ENCODE data around the gene CPD. TPM values are rescaled to one million over a fixed set of nuclear protein-coding genes. Genes with fewer than 3 reads are reported as not detected.
A peak's percentile ranks its signal among the peaks of the same experiment; 100 is the strongest.
"Not testable (repeated sequence)": the region's sequence is repeated elsewhere in the genome, so short reads cannot be mapped to it uniquely, and the experiment has no call there.

Gene CPD
- total and polyA plus RNA-seq, 2 of the 13 experiments (the other 11 are each of a cell fraction or from before 2014, with no cell fraction given): 46.1 to 72.3 TPM

DNA sequence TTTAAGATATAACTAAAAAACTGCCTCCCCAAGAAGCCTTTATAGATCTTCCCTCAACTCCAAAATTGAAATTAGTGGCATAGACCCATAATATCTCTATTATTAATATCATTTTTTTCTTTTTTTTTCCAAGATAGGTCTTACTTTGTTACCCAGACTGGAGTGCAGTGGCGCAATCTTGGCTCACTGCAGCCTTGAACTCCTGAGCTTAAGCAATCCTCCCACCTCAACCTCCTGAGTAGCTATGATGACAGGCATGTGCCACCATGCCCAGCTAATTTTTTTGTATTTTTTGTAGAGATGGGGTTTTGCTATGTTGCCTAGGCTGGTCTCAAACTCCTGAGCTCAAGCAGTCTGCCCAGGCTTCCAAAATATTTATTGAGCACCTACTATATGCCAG, 39.3 kb downstream of the CPD start:
- H3K9ac ChIP-seq (ENCODE audit: insufficient read depth, low read depth, low read length); FAIRE-seq; H3K4me2 ChIP-seq (ENCODE audit: low read depth, low read length); H3K9me3 ChIP-seq (ENCODE audit: low read length); H3K27me3 ChIP-seq (ENCODE audit: control insufficient read depth in 1 of 2, insufficient read depth in 2 of 2, low read length in 2 of 2); CTCF ChIA-PET (ENCODE audit: low intra/inter-chr PET ratio, low total read pairs); ATAC-seq; H2AFZ ChIP-seq (ENCODE audit: low read length); in situ Hi-C loops (cut with HindIII; ENCODE audit: extremely low pct_ligation_motif_present, low pct_unique_long_range_greater_than_20kb); H3K4me3 ChIP-seq (replicated peaks in 1 of 3; ENCODE audit: insufficient read depth in 1 of 3, low read depth in 2 of 3, low read length in 3 of 3); H3K27ac ChIP-seq (ENCODE audit: extremely low read length, insufficient read depth, low read length); BruUV-seq (replicated peaks); H4K20me1 ChIP-seq (ENCODE audit: insufficient read depth, low read length): not testable (repeated sequence)
- Histone ChIP-seq H3K4me1 (ENCODE audit: insufficient read depth, low read length) (peaks cover 12% of the 10 kb centered on the region), H3K79me2 (ENCODE audit: insufficient read depth, low read length) (peaks cover 13% of the 10 kb centered on the region), H3K36me3 (replicated peaks in 1 of 2; ENCODE audit: control insufficient read depth in 1 of 2, insufficient read depth in 2 of 2, low read length in 2 of 2) (peaks cover 4 to 27% of the 10 kb centered on the region in 2 experiments; a peak in 4 of 5 replicates)
- POLR2A ChIA-PET: interaction anchor here (0.9 kb wide), 1 partner anchor 73 kb away, joined by 5 read pairs; no protein-coding TSS in a partner anchor
- TF ChIP-seq HNF4A (CRISPR knock-in tag; IDR thresholded peaks at IDR 0.05): peak; percentile 46
- TF ChIP-seq NR2C2 (CRISPR knock-in tag; IDR thresholded peaks at IDR 0.05; ENCODE audit: borderline replicate concordance): peak; percentile 37; the same call in 1 of the 2 replicates
- TF ChIP-seq RCOR2 (CRISPR knock-in tag; IDR thresholded peaks at IDR 0.05): 0 out of 2 replicates have a peak, but pooled peaks have one; percentile 24
- TF ChIP-seq CEBPB (IDR thresholded peaks at IDR 0.05; ENCODE audit: borderline replicate concordance, low read depth, low read length): peak; percentile 69; the same call in 1 of the 2 replicates
- TF ChIP-seq CEBPG (CRISPR knock-in tag; IDR thresholded peaks at IDR 0.05): peak; percentile 72
- TF ChIP-seq, protein P1, sequence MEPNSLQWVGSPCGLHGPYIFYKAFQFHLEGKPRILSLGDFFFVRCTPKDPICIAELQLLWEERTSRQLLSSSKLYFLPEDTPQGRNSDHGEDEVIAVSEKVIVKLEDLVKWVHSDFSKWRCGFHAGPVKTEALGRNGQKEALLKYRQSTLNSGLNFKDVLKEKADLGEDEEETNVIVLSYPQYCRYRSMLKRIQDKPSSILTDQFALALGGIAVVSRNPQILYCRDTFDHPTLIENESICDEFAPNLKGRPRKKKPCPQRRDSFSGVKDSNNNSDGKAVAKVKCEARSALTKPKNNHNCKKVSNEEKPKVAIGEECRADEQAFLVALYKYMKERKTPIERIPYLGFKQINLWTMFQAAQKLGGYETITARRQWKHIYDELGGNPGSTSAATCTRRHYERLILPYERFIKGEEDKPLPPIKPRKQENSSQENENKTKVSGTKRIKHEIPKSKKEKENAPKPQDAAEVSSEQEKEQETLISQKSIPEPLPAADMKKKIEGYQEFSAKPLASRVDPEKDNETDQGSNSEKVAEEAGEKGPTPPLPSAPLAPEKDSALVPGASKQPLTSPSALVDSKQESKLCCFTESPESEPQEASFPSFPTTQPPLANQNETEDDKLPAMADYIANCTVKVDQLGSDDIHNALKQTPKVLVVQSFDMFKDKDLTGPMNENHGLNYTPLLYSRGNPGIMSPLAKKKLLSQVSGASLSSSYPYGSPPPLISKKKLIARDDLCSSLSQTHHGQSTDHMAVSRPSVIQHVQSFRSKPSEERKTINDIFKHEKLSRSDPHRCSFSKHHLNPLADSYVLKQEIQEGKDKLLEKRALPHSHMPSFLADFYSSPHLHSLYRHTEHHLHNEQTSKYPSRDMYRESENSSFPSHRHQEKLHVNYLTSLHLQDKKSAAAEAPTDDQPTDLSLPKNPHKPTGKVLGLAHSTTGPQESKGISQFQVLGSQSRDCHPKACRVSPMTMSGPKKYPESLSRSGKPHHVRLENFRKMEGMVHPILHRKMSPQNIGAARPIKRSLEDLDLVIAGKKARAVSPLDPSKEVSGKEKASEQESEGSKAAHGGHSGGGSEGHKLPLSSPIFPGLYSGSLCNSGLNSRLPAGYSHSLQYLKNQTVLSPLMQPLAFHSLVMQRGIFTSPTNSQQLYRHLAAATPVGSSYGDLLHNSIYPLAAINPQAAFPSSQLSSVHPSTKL (CRISPR knock-in tag; IDR thresholded peaks at IDR 0.05): 0 out of 2 replicates have a peak, but pooled peaks have one; percentile 8
- TF ChIP-seq RARA (CRISPR knock-in tag; IDR thresholded peaks at IDR 0.05): 0 out of 2 replicates have a peak, but pooled peaks have one; percentile 10
- 96% methylated on average over 1 of the region's 1 CpG for WGBS (ENCODE audit: low lambda C conversion rate)
- peak; percentile 16 for DNase-seq (ENCODE audit: low spot score)
- intact Hi-C loops (cut with micrococcal nuclease; ENCODE audit: unreplicated experiment): loop anchor here (5.0 kb wide), 1 partner anchor 36 kb away; no protein-coding TSS in a partner anchor
